Activated CD4-positive, alpha-beta T cell treated with anti-CD3 and anti-CD28 coated beads, Interleukin-2, amount 50 U/mL, for 16 hours (primary cell): ENCODE measurements around the gene APCDD1L.
"Not testable (repeated sequence)": the region's sequence is repeated elsewhere in the genome, so short reads cannot be mapped to it uniquely, and the experiment has no call there.

Source experiments
- DNase-seq: peaks from one replicate; pipeline ENCODE4 v3.0.0-alpha.2; 2020

APCDD1L gene

GRCh38 chr20:58513580-58514285 is 1.5 kb downstream of the APCDD1L start:
- DNase-seq: no peak

GRCh38 chr20:58512808-58513552 is 2.2 kb downstream of the APCDD1L start:
- DNase-seq: no peak

GRCh38 chr20:58511861-58512260 is 3.3 kb downstream of the APCDD1L start:
- no peak for DNase-seq

GRCh38 chr20:58511364-58511763 is 3.8 kb downstream of the APCDD1L start:
- DNase-seq: no peak

- no peak for DNase-seq
Observed at GRCh38 chr20:58510921-58511320, 4.3 kb downstream of the APCDD1L start.

GRCh38 chr20:58508762-58509395 is 6.3 kb downstream of the APCDD1L start:
- DNase-seq: no peak

GRCh38 chr20:58506999-58507398 is 8.2 kb downstream of the APCDD1L start:
- DNase-seq: not testable (repeated sequence)

GRCh38 chr20:58504566-58504965 is 10.6 kb downstream of the APCDD1L start:
- no peak for DNase-seq

- DNase-seq: no peak
Observed at GRCh38 chr20:58503668-58504067, 11.5 kb downstream of the APCDD1L start.

- DNase-seq: no peak
Observed at GRCh38 chr20:58500256-58500655, 14.9 kb downstream of the APCDD1L start.

- no peak for DNase-seq
Observed at GRCh38 chr20:58498470-58499068, 16.6 kb downstream of the APCDD1L start.

- DNase-seq: no peak
Observed at GRCh38 chr20:58497724-58498469, 17.3 kb downstream of the APCDD1L start.

- DNase-seq: no peak
Observed at GRCh38 chr20:58497076-58497641, 18.0 kb downstream of the APCDD1L start.

- no peak for DNase-seq
Observed at GRCh38 chr20:58496429-58496769, 18.8 kb downstream of the APCDD1L start.

GRCh38 chr20:58495623-58496428 is 19.4 kb downstream of the APCDD1L start:
- DNase-seq: no peak

- DNase-seq: no peak
Observed at GRCh38 chr20:58494923-58495622, 20.1 kb downstream of the APCDD1L start.

GRCh38 chr20:58492795-58493524 is 22.2 kb downstream of the APCDD1L start:
- no peak for DNase-seq

GRCh38 chr20:58492074-58492718 is 23.0 kb downstream of the APCDD1L start:
- no peak for DNase-seq

- DNase-seq: no peak
Observed at GRCh38 chr20:58486207-58486606, 29.0 kb downstream of the APCDD1L start.

- no peak for DNase-seq
Observed at GRCh38 chr20:58485393-58485792, 29.8 kb downstream of the APCDD1L start.
